Right lobe of liver (tissue), 6 donors: ENCODE results near the gene USP5. TPM values are rescaled to one million over a fixed set of nuclear protein-coding genes. Genes with fewer than 3 reads are reported as not detected.

ENCODE experiments used
- ATAC-seq, 4 donors: fragments of 200-7000 bp; cut with Tn5 transposase; one replicate each; pipeline ENCODE4 v1.9.1; 2020; ENCODE audit warnings: mild to moderate bottlenecking in 4 of 4, moderate library complexity in 4 of 4
- DNase-seq, 3 donors: peaks; one replicate each; pipeline ENCODE4 v3.0.0-alpha.2; 2020
- H3K27ac ChIP-seq, 3 donors: fragments of 200-600 bp; one replicate each; pipeline ENCODE4 v1.8.0; 2022
- H3K27me3 ChIP-seq, 2 donors: fragments of 200-600 bp; one replicate each; pipeline ENCODE4 v1.8.0; 2022
- H3K36me3 ChIP-seq, 4 donors: fragments of 200-600 bp; sonication (generic) in 1 of 4; one replicate each; pipeline versions ENCODE4 v1.5.1 to v1.8.0; 2017 to 2022; ENCODE audit warnings: control low read depth in 1 of 4
- H3K4me1 ChIP-seq, 4 donors: fragments of 200-600 bp; sonication (generic) in 1 of 4; one replicate each; pipeline versions ENCODE4 v1.5.1 to v1.8.0; 2017 to 2022; ENCODE audit warnings: control low read depth in 1 of 4
- H3K4me3 ChIP-seq, 3 donors: fragments of 200-600 bp; one replicate each; pipeline ENCODE4 v1.8.0; 2022
- H3K9me3 ChIP-seq, 4 donors: fragments of 200-600 bp; sonication (generic) in 1 of 4; one replicate each; pipeline versions ENCODE4 v1.5.1 to v1.8.0; 2017 to 2022; ENCODE audit warnings: control low read depth in 1 of 4
- CTCF ChIP-seq, 4 donors: fragments of 200-600 bp in 3 of 4; fragments of 450-650 bp in 1 of 4; IDR thresholded peaks; one replicate each; pipeline versions ENCODE4 v1.5.1 to v1.8.0; 2016 to 2022; ENCODE audit warnings: antibody characterized with exemption in 4 of 4, mild to moderate bottlenecking in 2 of 4
- POLR2A ChIP-seq: fragments of 450-650 bp; IDR thresholded peaks from one replicate; pipeline ENCODE4 v1.6.1; 2017; ENCODE audit warnings: antibody characterized with exemption, mild to moderate bottlenecking
- WGBS: methylation state at CpG from one replicate; pipeline ENCODE4 v1.1.6; 2018; ENCODE audit warnings: low coverage, low lambda C conversion rate; ENCODE audit not compliant: insufficient coverage; ENCODE audit errors: missing lambda C conversion rate; 5-methylcytosine and 5-hydroxymethylcytosine counted together
- intact Hi-C, 2 donors: fragments of 100-400 bp; cut with DNase I; formaldehyde crosslinking; loops; one replicate each; pipeline versions ENCODE4 v1.11.2 to v1.14.1; 2022
- total RNA-seq, 6 experiments: library from RNA; depleted of rRNA in 2 of 6; stranded (reverse); fragments of >200 nt in 2 of 6; fragmentation: NEBNext Ultra II Directional in 3 of 6; extraction: Animal tissue kit (Norgen Biotek cat#: 25700) in 3 of 6; gene quantifications; one replicate each; pipeline versions ENCODE4 v1.1.0 to v1.2.4, GENCODE V29; 2016 to 2023
- donor health status: DM: no; HTN: yes; CAD: no.
- donor health status: DM: no; HTN: no; CAD: no.
- donor health status: DM: no; HTN: no; CAD: no.
- donor health status: DM: no; HTN: yes; CAD: no.
- donor health status: DM: no; HTN: yes; CAD: no.

The USP5 gene
- total RNA-seq, 6 experiments from 2014 or later, result 38.2 to 59.5 (median 42.6) TPM

GRCh38 chr12:6827982-6828780 lies 23.8 kb upstream of the USP5 start, which contains the start of gene P3H3:
TSS of gene P3H3 (plus strand) at chr12:6828407. CDS start at chr12:6828441, 34 bp downstream.
- Histone ChIP-seq H3K36me3 (no peaks in the 10 kb centered on the region), H3K4me3 (peak within 1 kb of the TSS; percentile 47 to 58 (median 51)), H3K27ac (no peak within 1 kb of the TSS), H3K27me3 (no peaks in the 10 kb centered on the region), H3K9me3 (no peaks in the 10 kb centered on the region), H3K4me1 (peaks cover 0 to 5% (median 0%) of the 10 kb centered on the region in 4 donors)
- TF ChIP-seq POLR2A (no peak), CTCF (IDR thresholded peaks at IDR 0.05) (peak in 1 of 4 donors; percentile 25)
- intact Hi-C loops, result loop anchor here in 1 of 2 donors (5.0 kb wide), 1 partner anchor 96 kb away; no protein-coding TSS in a partner anchor
- DNase-seq (peak in 1 of 3 donors; percentile 32), ATAC-seq (peak in 1 of 4 donors; percentile 35)
- whole genome bisulfite sequencing, result 2% methylated on average over 30 of the region's 60 CpGs

GRCh38 chr12:6828781-6829535 lies 23.0 kb upstream of the USP5 start:
- H3K4me1 ChIP-seq, result peaks cover 0 to 5% (median 0%) of the 10 kb centered on the region in 4 donors
- 3% methylated on average over 27 of the region's 71 CpGs for WGBS
- H3K36me3 ChIP-seq, result no peaks in the 10 kb centered on the region
- DNase-seq, result peak in 1 of 3 donors; percentile 25
- peak in 1 of 4 donors; percentile 3 for ATAC-seq
- H3K27ac ChIP-seq, result no peak overlapping the region
- peak overlapping the region; percentile 47 to 58 (median 51) for H3K4me3 ChIP-seq
- intact Hi-C loops, result loop anchor here in 1 of 2 donors (5.0 kb wide), 1 partner anchor 97 kb away; no protein-coding TSS in a partner anchor
- TF ChIP-seq POLR2A, result no peak
- no peak for TF ChIP-seq CTCF (IDR thresholded peaks at IDR 0.05)
- no peaks in the 10 kb centered on the region for H3K27me3 ChIP-seq
- H3K9me3 ChIP-seq, result no peaks in the 10 kb centered on the region

- intact Hi-C loops, result loop anchor here (5.0 to 10.0 kb wide), 2 partner anchors 97 to 205 kb away; no protein-coding TSS in a partner anchor
- no peak for TF ChIP-seq POLR2A
- TF ChIP-seq CTCF (IDR thresholded peaks at IDR 0.05), result no peak
- peak in 1 of 3 donors; percentile 15 for DNase-seq
- Histone ChIP-seq H3K36me3 (no peaks in the 10 kb centered on the region), H3K4me3 (peak overlapping the region in 2 of 3 donors; percentile 51 to 58), H3K4me1 (peaks cover 0 to 5% (median 0%) of the 10 kb centered on the region in 4 donors), H3K9me3 (no peaks in the 10 kb centered on the region), H3K27me3 (no peaks in the 10 kb centered on the region), H3K27ac (no peak overlapping the region)
- no peak for ATAC-seq
- WGBS, result 59% methylated on average over 9 of the region's 19 CpGs
Measured at GRCh38 chr12:6829536-6830220, 22.3 kb upstream of the USP5 start.

- 58% methylated on average over 7 of the region's 11 CpGs for whole genome bisulfite sequencing
- H3K4me3 ChIP-seq, result no peak overlapping the region
- ATAC-seq, result no peak
Measured at GRCh38 chr12:6830286-6830890, 21.6 kb upstream of the USP5 start.

More at GRCh38 chr12:6830286-6830890, 21.6 kb upstream of the USP5 start:
- intact Hi-C loops, result loop anchor here in 1 of 2 donors (10.0 kb wide), 1 partner anchor 206 kb away; no protein-coding TSS in a partner anchor
- Histone ChIP-seq H3K36me3 (no peaks in the 10 kb centered on the region), H3K27me3 (no peaks in the 10 kb centered on the region), H3K4me1 (peaks cover 0 to 5% (median 0%) of the 10 kb centered on the region in 4 donors), H3K27ac (no peak overlapping the region), H3K9me3 (no peaks in the 10 kb centered on the region)
- TF ChIP-seq CTCF (IDR thresholded peaks at IDR 0.05) (no peak), POLR2A (no peak)
- peak in 1 of 3 donors; percentile 52 for DNase-seq
